Kidney (tissue), 14 donors: Measurements from ENCODE around the gene SSC5D. TPM values are rescaled to one million over a fixed set of nuclear protein-coding genes. Genes with fewer than 3 reads are reported as not detected.

Experiments used
- DNase-seq, 5 donors: peaks; one replicate each; pipeline ENCODE4 v3.0.0-alpha.2; 2013 to 2020
- FAIRE-seq: peaks from 2 replicates; lab custom pipeline; 2012; peaks lifted over from hg19 to GRCh38; lab: Jason Lieb, UNC
- H3K27ac ChIP-seq, 2 donors: one replicate each; pipeline ENCODE4 v1.7.0; 2013; ENCODE audit warnings: low read depth in 2 of 2, low read length in 2 of 2, inconsistent platforms in 1 of 2
- H3K27me3 ChIP-seq: one replicate; pipeline ENCODE4 v1.7.1; 2013; ENCODE audit warnings: low read length, inconsistent platforms; ENCODE audit not compliant: control insufficient read depth, insufficient read depth
- H3K36me3 ChIP-seq, 3 donors: one replicate each; pipeline versions ENCODE4 v1.7.0 to v1.7.1; 2013; ENCODE audit warnings: low read length in 3 of 3, control low read depth in 1 of 3, inconsistent platforms in 1 of 3; ENCODE audit not compliant: insufficient read depth in 3 of 3, control insufficient read depth in 2 of 3
- H3K4me1 ChIP-seq, 3 donors: one replicate each; pipeline versions ENCODE4 v1.7.0 to v1.7.1; 2013; ENCODE audit warnings: low read length in 3 of 3, inconsistent platforms in 1 of 3, low read depth in 1 of 3; ENCODE audit not compliant: control insufficient read depth in 2 of 3, insufficient read depth in 2 of 3
- H3K4me3 ChIP-seq, 3 donors: one replicate each; pipeline versions ENCODE4 v1.7.0 to v1.8.1; 2013; ENCODE audit warnings: low read length in 3 of 3, control low read depth in 1 of 3, inconsistent platforms in 1 of 3
- H3K9ac ChIP-seq, 3 donors: one replicate each; pipeline versions ENCODE4 v1.7.0 to v1.7.1; 2013; ENCODE audit warnings: low read length in 3 of 3, control low read depth in 1 of 3, inconsistent platforms in 1 of 3
- H3K9me3 ChIP-seq, 3 donors: one replicate each; pipeline versions ENCODE4 v1.7.0 to v1.7.1; 2013; ENCODE audit warnings: low read length in 3 of 3, control low read depth in 1 of 3, inconsistent platforms in 1 of 3; ENCODE audit not compliant: control insufficient read depth in 2 of 3, insufficient read depth in 1 of 3
- CTCF ChIP-seq: IDR thresholded peaks from 3 replicates; pipeline ENCODE4 v1.5.1; 2012; ENCODE audit warnings: mild to moderate bottlenecking, moderate library complexity, borderline replicate concordance; ENCODE audit not compliant: insufficient read depth; ENCODE audit errors: extremely low read depth
- intact Hi-C: fragments of 100-400 bp; cut with DNase I; formaldehyde crosslinking; loops from one replicate; pipeline ENCODE4 v1.11.1; 2022
- polyA plus RNA-seq: library from polyadenylated mRNA; stranded (reverse); fragments of 350-450 nt; fragmentation: Illumina TruSeq; extraction: RNeasy Lipid Tissue Mini Kit (QIAGEN cat#74804); gene quantifications from one replicate; pipeline ENCODE4 v1.2.3, GENCODE V29; 2014; ENCODE audit warnings: low read depth, low replicate concordance; ENCODE audit not compliant: insufficient read depth
- total RNA-seq: library from RNA; stranded (reverse); fragmentation: NEBNext Ultra II Directional; extraction: Animal tissue kit (Norgen Biotek cat#: 25700); gene quantifications from one replicate; pipeline ENCODE4 v1.2.1, GENCODE V29; 2021
- donor health status: control.
- donor health status: control.
- donor health status: control.
- donor health status: control.
- donor health status: control.
- donor health status: DM: yes; HTN: yes; CAD: no.
- donor health status: Normal renal cell carcinoma (clear cell type).

Gene SSC5D
- total and polyA plus RNA-seq, 2 donors from 2014 or later = 2.2 to 9.4 TPM

GRCh38 chr19:55483706-55484592, 4.3 kb upstream of the SSC5D start:
- Histone ChIP-seq H3K27ac (no peak overlapping the region), H3K9me3 (no peaks in the 10 kb centered on the region), H3K4me3 (peak overlapping the region in 1 of 3 donors; percentile 58), H3K9ac (peak overlapping the region in 2 of 3 donors; percentile 16 to 51), H3K36me3 (no peaks in the 10 kb centered on the region), H3K4me1 (peaks cover 0 to 31% (median 11%) of the 10 kb centered on the region in 3 donors), H3K27me3 (no peaks in the 10 kb centered on the region)
- DNase-seq = peak in 1 of 5 donors; percentile 69
- intact Hi-C loops = no loop called here
- TF ChIP-seq CTCF = no peak
- no peak for FAIRE-seq

GRCh38 chr19:55484593-55485438, 3.4 kb upstream of the SSC5D start, which contains the start of gene NAT14:
Gene NAT14, plus strand, starts transcription at chr19:55485188. Its CDS starts 521 bp downstream, at chr19:55485709.
- no peaks in the 10 kb centered on the region for H3K27me3 ChIP-seq
- FAIRE-seq = no peak
- intact Hi-C loops = no loop called here
- no peak for TF ChIP-seq CTCF
- peak within 1 kb of the TSS in 2 of 3 donors; percentile 48 to 51 for H3K9ac ChIP-seq
- DNase-seq = peak; percentile 86 to 94 (median 88)
- H3K36me3 ChIP-seq = no peaks in the 10 kb centered on the region
- H3K9me3 ChIP-seq = no peaks in the 10 kb centered on the region
- peaks cover 0 to 25% (median 5%) of the 10 kb centered on the region in 3 donors for H3K4me1 ChIP-seq
- peak within 1 kb of the TSS; percentile 47 to 58 (median 48) for H3K4me3 ChIP-seq
- H3K27ac ChIP-seq = peak within 1 kb of the TSS; percentile 71 to 85

GRCh38 chr19:55485439-55486011, 2.7 kb upstream of the SSC5D start:
- no peak for FAIRE-seq
- H3K4me3 ChIP-seq = peak overlapping the region in 2 of 3 donors; percentile 47 to 58

More at GRCh38 chr19:55485439-55486011, 2.7 kb upstream of the SSC5D start:
- H3K36me3 ChIP-seq = no peaks in the 10 kb centered on the region
- TF ChIP-seq CTCF = no peak
- DNase-seq = no peak
- peaks cover 0 to 24% (median 5%) of the 10 kb centered on the region in 3 donors for H3K4me1 ChIP-seq
- peak overlapping the region in 1 of 3 donors; percentile 40 for H3K9ac ChIP-seq
- H3K27me3 ChIP-seq = no peaks in the 10 kb centered on the region
- no peaks in the 10 kb centered on the region for H3K9me3 ChIP-seq
- intact Hi-C loops = no loop called here
- H3K27ac ChIP-seq = peak overlapping the region; percentile 71 to 85
